HG02759 (cell line): Measurements from ENCODE around the gene MTRR.

Source experiments
- ATAC-seq: cut with Tn5 transposase; IDR thresholded peaks from one replicate; pipeline ENCODE4 v1.9.1; 2021; ENCODE audit warnings: mild to moderate bottlenecking, moderate library complexity; ENCODE audit not compliant: unreplicated experiment

MTRR gene

DNA sequence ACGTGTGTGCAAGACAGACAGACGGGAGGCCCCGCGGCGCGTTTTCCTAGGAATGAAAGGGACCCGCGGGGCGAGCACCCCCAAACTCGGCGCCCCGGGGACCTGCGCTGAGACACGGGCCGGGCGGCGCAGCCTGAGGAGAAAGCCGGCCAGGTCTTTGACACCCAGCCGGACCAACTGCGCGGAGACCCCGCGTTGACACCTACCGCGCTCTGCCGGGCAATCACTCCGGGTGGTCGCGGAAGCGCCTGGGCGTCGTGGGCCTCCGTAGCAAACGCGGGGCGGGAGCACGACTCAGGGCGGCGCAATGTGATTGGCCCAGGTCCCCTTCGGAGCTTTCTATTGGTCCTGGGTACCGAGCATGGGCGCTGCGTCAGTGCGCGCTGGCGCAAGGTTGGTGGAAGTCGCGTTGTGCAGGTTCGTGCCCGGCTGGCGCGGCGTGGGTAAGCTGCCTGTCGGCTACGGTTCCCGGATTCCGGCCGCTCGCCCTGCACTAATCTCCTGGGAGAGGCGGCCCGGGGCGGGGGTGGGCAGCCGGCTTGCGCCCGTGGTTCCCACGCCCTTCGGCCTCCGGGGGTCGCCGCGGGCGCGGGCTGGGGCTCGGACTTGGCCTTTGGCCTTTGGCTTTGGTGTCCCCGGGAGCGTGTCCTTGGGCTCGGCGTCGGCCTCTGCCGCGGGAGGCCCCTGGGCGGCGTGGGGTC is at the start of gene MTRR, which contains the start of gene FASTKD3:
MTRR (plus strand) TSS at position 376 of the 701 bp plus-strand sequence. CDS start 1,647 bp downstream, outside the sequence.
FASTKD3 (minus strand) TSS at position 259 of the 701 bp plus-strand sequence. CDS start 948 bp downstream, outside the sequence.
- ATAC-seq: peak; percentile 98

DNA sequence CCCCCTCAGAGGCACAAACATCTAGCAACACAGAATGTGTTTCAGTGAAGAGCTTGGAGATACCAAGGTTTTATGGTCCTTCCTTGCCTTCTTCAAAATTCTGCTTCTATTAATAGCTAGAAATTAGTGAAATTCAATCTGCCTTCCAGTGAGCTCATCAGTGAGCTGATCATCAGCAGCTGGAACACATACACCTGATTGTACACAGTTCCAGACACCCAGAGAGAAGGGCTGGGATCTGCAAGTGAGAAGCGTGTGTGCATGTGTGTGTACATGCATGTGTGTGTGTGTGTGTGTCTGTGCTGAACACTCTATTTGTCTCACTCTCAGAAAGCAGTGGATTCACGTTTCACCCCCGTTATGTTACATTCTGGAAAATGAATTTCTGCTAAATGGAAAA is 46.5 kb upstream of the MTRR start:
- no peak for ATAC-seq

DNA sequence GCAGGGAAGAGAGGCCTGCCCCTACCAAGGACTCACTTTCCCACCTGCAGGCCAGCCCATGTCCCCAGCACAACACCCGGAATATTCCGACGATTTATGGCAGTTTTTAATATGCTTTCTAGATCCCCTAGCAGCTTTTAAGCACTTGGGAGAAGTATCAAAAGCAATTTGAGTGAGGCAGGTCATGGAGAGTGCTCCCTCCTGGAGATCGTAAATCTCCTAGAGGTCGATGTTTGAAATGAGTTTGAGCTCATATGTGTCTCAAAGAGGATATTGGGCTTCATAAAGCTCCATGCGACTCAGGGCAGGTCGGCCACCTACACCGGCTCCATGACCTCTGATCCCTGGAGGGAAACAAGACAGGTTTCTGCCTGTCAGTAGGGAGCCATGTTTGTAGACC is 45.4 kb upstream of the MTRR start:
- no peak for ATAC-seq

DNA sequence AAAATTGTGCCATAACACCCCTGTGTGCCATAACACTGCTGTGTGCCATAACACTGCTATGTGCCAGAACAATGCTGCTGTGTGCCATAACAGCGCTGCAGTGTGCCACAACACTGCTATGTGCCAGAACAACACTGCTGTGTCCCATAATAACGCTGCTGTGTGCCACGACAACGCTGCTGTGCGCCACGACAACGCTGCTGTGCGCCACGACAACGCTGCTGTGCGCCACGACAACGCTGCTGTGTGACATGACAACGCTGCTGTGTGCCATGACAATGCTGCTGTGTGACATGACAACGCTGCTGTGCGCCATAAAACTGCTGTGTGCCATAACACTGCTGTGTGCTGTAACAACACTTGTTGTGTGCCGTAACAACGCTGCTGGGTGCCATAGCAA is 44.0 kb upstream of the MTRR start:
- no peak for ATAC-seq

- no peak for ATAC-seq
Measured at GRCh38 chr5:7825630-7826029, 43.3 kb upstream of the MTRR start.

DNA sequence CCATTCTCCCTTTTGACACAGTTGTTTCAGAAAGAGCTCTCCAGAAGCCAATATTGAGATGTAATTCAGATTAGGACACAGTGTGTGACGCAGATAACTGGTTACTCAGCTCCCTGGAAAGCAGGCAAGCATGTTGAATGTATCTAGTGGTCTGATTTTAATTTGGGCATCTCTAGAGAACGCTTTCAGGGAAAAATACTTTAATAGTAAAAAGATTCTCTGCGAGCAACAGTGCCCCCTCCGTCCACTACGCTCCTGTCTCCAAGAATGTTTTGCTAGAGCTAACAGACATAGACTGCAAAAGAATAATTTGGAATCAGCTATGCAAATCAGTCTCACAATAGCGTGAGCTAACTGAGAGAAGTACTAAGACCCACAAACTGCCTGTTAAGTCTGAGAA is 41.3 kb upstream of the MTRR start:
- ATAC-seq: no peak

DNA sequence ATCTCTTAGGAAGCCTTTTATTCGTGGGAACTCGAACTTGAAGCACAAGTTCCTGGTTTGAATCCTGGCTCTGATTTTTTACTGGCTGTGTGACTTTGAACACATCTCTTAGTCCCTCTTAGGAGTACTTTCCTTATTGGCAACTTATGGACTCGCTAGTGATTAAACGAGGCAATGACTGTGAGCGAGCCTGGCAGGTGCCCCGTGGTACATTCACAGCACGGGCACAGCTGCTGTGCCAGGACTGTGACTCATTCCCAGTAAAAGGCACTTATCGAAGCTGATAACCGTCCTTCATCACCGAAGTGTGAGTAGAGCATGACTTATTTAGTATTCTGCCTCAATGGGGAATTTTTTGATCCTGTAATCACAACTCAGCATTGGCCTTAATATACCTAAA is 40.7 kb upstream of the MTRR start:
- no peak for ATAC-seq

DNA sequence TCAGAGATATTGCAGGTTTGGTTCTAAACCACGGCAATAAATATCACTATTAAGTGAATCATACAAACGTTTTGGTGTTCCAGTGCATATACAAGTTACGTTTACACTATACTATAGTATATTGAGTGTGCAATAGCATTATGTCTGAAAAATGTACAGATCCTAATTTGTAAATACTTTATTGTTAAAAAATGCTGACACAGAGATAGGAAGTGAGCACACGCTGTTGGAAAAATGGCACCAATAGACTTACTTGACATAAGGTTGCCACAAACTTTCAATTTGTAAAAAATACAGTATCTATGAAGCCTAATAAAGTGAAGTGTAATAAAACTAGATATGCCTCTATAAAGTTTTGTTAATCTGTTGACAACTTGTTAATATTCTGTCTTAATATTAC is 34.0 kb upstream of the MTRR start:
- ATAC-seq: no peak

DNA sequence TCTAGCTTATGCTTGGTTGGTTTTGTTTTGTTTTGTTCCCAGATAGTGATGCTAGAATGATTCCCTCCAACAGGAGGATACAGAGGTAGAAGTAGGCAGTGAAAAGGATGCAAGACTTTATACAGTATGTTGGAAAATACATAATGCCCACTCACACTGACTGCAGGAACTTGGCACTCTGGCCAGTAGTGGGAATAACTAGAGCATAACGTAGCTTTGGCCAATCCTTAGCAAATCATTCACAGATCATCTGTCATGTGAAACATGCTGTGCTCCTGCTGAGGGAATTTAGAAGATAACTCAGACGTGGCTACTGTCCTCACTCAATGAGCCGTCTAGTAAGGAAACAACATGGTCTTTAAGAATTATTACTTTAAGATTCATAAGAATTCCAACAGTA is 31.5 kb upstream of the MTRR start:
- no peak for ATAC-seq

DNA sequence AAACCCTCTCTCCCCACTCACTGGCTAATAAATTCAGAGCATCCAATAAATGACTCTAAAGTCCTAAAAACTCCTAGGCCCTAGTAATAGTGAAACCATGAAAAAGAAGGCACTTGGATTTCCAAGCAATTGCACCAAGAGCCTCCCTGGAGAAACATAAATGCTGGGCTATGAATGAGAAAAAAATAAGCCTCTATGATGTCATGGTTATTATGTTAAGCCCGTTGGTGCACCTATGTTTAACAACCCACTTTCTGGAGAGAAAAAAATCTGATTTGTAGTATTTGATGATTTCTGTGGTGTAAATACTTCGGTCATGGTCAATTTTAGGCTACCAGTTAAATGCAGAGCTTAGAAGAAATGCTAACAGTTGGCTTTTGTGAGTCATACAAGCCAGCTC is 26.4 kb upstream of the MTRR start:
- ATAC-seq: no peak

- ATAC-seq: no peak
Measured at GRCh38 chr5:7844901-7845300, 24.0 kb upstream of the MTRR start.

GRCh38 chr5:7845557-7845956 is 23.4 kb upstream of the MTRR start:
- no peak for ATAC-seq

GRCh38 chr5:7846327-7846726 is 22.6 kb upstream of the MTRR start:
- ATAC-seq: no peak

- no peak for ATAC-seq
Measured at GRCh38 chr5:7848296-7848695, 20.7 kb upstream of the MTRR start.

- ATAC-seq: no peak
Measured at GRCh38 chr5:7849681-7850394, 19.1 kb upstream of the MTRR start.

GRCh38 chr5:7850395-7851239 is 18.3 kb upstream of the MTRR start, which contains the start of gene CFAP90:
CFAP90 (minus strand) TSS chr5:7851133; CDS start chr5:7851021, 112 bp downstream.
- no peak for ATAC-seq

GRCh38 chr5:7851240-7851592 is 17.7 kb upstream of the MTRR start:
- no peak for ATAC-seq

GRCh38 chr5:7851617-7852289 is 17.2 kb upstream of the MTRR start:
- ATAC-seq: no peak

DNA sequence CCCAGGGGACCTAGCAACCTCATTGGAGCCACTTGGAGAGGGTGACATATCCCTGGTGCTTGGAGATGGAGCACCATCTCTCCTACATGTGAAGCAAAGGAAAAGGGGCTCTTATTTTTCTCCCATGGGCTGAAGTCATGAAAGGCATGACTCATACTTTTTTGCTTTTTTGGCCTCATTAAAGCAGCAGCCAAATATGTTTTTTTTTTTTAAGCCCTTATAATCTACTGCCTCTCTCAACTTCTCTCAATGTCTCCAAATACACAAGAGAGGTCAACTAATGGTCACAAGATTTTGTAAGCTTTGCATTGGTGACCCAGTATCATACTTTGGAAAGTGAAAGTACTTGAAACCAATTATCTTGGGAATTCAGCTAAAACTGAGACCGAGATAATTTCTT is 16.4 kb upstream of the MTRR start:
- no peak for ATAC-seq

- ATAC-seq: no peak
Measured at GRCh38 chr5:7852988-7853387, 16.0 kb upstream of the MTRR start.

DNA sequence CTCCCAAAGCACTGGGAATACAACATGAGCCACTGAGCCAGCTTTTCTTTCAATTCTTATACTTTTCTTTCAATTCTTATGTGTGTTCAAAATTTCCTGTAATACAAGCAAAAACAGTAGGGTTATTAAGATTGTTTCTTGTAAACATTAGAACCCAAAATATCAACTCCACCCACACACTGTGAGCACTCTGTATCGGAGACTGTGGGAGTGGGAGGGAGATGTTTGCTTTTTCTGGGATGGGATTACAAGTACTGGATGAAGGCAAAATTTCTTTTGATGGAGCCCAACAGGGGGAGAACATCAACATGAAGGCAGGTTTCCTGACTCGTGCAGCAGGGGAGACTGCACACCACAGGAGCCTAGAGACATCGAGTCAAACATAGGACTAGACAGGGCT is 13.3 kb upstream of the MTRR start:
- ATAC-seq: no peak
